Activated T-cell treated with anti-CD3 and anti-CD28 coated beads, Interleukin-2, amount 50 U/mL, for 4 hours (primary cell): ENCODE results near the gene RND2. TPM values are rescaled to one million over a fixed set of nuclear protein-coding genes. Genes with fewer than 3 reads are reported as not detected.
"Not testable (repeated sequence)": the region's sequence is repeated elsewhere in the genome, so short reads cannot be mapped to it uniquely, and the experiment has no call there.

Experiments
- ATAC-seq, 2 donors: fragments of 200-7000 bp; cut with Tn5 transposase; one replicate each; pipeline ENCODE4 v1.10.0; 2021
- DNase-seq: peaks from one replicate; pipeline ENCODE4 v3.0.0-alpha.2; 2020
- H3K27me3 Mint-ChIP-seq: one replicate; pipeline ENCODE4 v1.8.0; 2021; ENCODE audit warnings: low read depth, mixed read lengths
- H3K36me3 Mint-ChIP-seq: one replicate; pipeline ENCODE4 v1.8.0; 2022; ENCODE audit warnings: mixed read lengths; ENCODE audit not compliant: insufficient read depth
- H3K4me1 Mint-ChIP-seq: one replicate; pipeline ENCODE4 v1.8.0; 2021; ENCODE audit warnings: low read depth, mixed read lengths
- H3K4me3 Mint-ChIP-seq: one replicate; pipeline ENCODE4 v1.8.0; 2021; ENCODE audit warnings: mild to moderate bottlenecking, moderate library complexity, mixed read lengths
- H3K9me3 Mint-ChIP-seq: one replicate; pipeline ENCODE4 v1.8.0; 2021; ENCODE audit warnings: mixed read lengths
- total RNA-seq, 3 donors: library from RNA; stranded (reverse); gene quantifications; one replicate each; pipeline ENCODE4 v1.2.1, GENCODE V29; 2021

Gene RND2
- total RNA-seq, 3 donors from 2014 or later: 0.13 to 0.33 (median 0.24) TPM

- ATAC-seq (no peak), DNase-seq (no peak)
- Mint-ChIP-seq H3K27me3 (no peaks in the 10 kb centered on the region), H3K36me3 (no peaks in the 10 kb centered on the region), H3K4me1 (peaks cover 8% of the 10 kb centered on the region), H3K4me3 (no peak overlapping the region), H3K9me3 (no peaks in the 10 kb centered on the region)
Observed at GRCh38 chr17:43028221-43028861, 3.3 kb downstream of the RND2 start.

- Mint-ChIP-seq H3K9me3 (no peaks in the 10 kb centered on the region), H3K4me1 (no peaks in the 10 kb centered on the region), H3K4me3 (no peak overlapping the region), H3K36me3 (no peaks in the 10 kb centered on the region), H3K27me3 (no peaks in the 10 kb centered on the region)
- ATAC-seq: no peak
- DNase-seq: no peak
Observed at GRCh38 chr17:43030137-43030767, 5.2 kb downstream of the RND2 start.

DNA sequence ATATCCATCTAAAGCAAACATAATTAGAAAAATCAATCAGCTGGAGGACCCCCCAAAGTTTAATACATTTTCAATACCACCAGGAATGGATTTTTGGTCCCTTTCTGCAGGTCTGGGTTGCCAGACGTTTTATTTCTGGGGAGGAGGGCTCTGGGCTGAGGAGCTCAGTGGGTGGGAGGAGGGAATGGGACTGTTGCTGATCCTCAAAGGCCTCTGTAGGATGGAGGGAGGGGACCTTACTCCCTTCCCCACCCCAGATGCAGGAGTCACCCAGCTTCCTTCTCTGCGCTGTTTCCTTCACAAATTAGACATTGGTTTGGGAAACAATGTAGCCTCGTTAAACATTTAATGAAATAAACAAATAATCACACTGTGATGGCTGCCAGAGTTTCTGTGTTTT is 6.6 kb downstream of the RND2 start:
- DNase-seq (no peak), ATAC-seq (no peak)
- Mint-ChIP-seq H3K36me3 (no peaks in the 10 kb centered on the region), H3K27me3 (no peaks in the 10 kb centered on the region), H3K9me3 (no peaks in the 10 kb centered on the region), H3K4me3 (no peak overlapping the region), H3K4me1 (no peaks in the 10 kb centered on the region)

- H3K27me3 Mint-ChIP-seq: no peaks in the 10 kb centered on the region
- no peaks in the 10 kb centered on the region for H3K4me1 Mint-ChIP-seq
- H3K36me3 Mint-ChIP-seq: no peaks in the 10 kb centered on the region
- H3K9me3 Mint-ChIP-seq: no peaks in the 10 kb centered on the region
- H3K4me3 Mint-ChIP-seq: no peak overlapping the region
- ATAC-seq (no peak), DNase-seq (no peak)
Observed at GRCh38 chr17:43033948-43034881, 9.2 kb downstream of the RND2 start.

DNA sequence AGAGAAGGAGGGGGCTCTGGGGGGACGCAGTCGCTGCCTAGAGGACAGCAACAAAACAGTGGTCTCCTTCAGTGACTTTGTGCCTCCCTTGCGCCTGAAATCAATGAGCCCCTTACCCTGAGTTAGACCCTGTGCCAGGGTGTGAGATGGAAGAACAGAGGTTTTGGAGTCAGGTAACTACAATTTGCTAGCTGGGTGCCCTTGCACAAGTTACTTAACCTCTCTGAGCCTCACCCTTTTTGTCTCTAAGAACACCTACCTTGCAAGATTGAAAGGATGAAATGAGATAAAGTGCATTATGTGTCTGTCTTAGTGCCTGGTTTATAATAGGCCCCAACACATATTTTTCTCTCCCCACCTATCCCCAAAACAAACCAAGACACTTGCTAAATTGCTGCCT is 9.9 kb downstream of the RND2 start:
- no peaks in the 10 kb centered on the region for H3K27me3 Mint-ChIP-seq
- no peaks in the 10 kb centered on the region for H3K9me3 Mint-ChIP-seq
- no peak for DNase-seq
- ATAC-seq: no peak
- H3K4me1 Mint-ChIP-seq: no peaks in the 10 kb centered on the region
- no peaks in the 10 kb centered on the region for H3K36me3 Mint-ChIP-seq
- no peak overlapping the region for H3K4me3 Mint-ChIP-seq

- H3K36me3 Mint-ChIP-seq: no peaks in the 10 kb centered on the region
- H3K27me3 Mint-ChIP-seq: no peaks in the 10 kb centered on the region
- no peak for ATAC-seq
- H3K9me3 Mint-ChIP-seq: no peaks in the 10 kb centered on the region
- no peak for DNase-seq
- H3K4me3 Mint-ChIP-seq: no peak overlapping the region
- no peaks in the 10 kb centered on the region for H3K4me1 Mint-ChIP-seq
Observed at GRCh38 chr17:43039646-43040045, 14.6 kb downstream of the RND2 start.

DNA sequence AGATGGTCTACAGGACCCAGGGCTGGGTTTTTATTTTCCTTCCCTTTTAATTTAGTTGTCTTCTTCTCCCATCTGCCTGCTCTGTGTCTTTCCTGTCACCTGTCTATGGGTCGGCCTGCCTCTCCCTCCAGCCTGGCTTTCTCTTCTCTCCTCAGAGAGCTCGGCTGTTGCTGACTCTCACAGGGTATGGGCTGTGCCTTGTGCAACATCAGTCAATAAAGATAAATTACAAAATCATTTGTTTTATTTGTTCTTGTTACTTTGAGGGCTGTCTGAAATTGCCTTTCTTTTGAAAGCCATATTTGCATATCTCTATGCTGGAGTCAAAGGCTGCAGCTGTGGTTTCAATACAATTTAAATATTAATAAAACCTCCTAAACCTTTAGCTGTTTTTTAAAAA is 15.6 kb downstream of the RND2 start:
- Mint-ChIP-seq H3K4me1 (no peaks in the 10 kb centered on the region), H3K9me3 (no peaks in the 10 kb centered on the region), H3K36me3 (no peaks in the 10 kb centered on the region), H3K27me3 (no peaks in the 10 kb centered on the region), H3K4me3 (no peak overlapping the region)
- DNase-seq (no peak), ATAC-seq (no peak)

DNA sequence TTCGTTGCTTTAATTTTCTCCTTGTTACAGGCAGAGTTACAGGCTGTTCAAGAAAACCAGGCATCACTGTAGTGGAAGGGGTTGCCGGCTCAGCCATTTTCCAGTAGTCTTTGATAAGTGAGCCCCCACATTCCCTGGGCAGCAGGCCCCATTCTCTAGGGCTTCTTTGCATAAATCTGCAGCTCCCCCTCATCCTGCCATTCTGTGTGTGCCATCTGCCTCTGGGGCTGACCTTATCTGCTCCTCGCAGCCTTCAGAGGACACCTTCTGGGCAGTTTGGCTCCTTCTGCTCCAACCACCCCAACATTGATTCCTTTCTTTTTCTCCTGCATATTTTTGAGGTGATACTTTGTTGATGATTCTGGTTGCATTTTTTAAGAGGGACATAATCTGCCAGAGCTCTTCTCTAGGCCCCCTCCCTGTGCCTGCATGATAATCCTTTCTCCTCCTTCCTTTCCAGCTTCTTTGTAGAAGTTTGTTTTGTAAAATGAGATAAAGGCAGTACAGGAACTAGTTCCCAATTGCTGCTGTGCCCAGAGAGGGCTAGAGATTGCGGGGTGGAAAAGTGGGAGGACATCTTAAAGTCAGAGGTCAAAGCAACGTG is 17.1 kb downstream of the RND2 start:
- Mint-ChIP-seq H3K4me3 (no peak overlapping the region), H3K4me1 (no peaks in the 10 kb centered on the region), H3K36me3 (no peaks in the 10 kb centered on the region), H3K9me3 (no peaks in the 10 kb centered on the region), H3K27me3 (no peaks in the 10 kb centered on the region)
- ATAC-seq (no peak), DNase-seq (no peak)

DNA sequence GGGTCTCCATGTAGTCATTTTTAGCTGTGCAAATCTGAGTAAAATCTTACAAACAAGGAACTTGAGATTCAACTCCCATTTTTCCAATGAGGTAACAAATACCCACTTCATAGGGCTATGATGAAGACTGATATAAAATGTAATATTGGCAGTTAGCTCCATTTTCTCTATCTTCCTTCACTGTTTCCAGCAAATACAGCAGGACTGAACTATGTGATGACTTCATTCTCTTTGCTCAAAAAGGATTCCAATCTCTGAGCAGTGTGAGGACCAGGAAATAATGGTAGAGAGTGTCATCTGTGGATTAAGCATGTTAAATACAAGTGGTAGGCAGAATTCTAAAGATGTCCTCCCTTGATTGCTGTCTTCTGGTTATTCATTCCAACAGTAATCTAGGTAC is 18.3 kb downstream of the RND2 start:
- Mint-ChIP-seq H3K9me3 (no peaks in the 10 kb centered on the region), H3K4me3 (no peak overlapping the region), H3K27me3 (no peaks in the 10 kb centered on the region), H3K36me3 (no peaks in the 10 kb centered on the region), H3K4me1 (no peaks in the 10 kb centered on the region)
- DNase-seq: no peak
- ATAC-seq: no peak

DNA sequence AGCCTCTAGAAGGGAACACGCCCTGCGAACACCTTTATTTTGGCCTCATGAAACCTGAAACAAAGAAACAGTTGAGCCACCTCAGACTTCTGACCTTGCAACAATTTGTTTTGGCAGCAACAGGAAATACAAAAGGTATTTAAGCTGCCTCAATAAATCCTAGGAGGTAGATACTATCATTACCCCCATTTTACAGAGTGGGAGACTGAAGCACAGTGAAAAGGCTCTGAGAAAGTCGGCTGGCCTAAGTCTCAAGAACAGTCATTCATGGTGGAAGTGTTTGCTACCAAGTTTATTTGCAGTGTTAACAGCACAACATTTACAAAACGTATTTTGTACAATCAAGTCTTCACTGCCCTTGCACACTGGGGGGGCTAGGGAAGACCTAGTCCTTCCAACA is 19.0 kb downstream of the RND2 start:
- no peaks in the 10 kb centered on the region for H3K27me3 Mint-ChIP-seq
- ATAC-seq (no peak), DNase-seq (no peak)
- no peaks in the 10 kb centered on the region for H3K9me3 Mint-ChIP-seq
- H3K4me3 Mint-ChIP-seq: no peak overlapping the region
- no peaks in the 10 kb centered on the region for H3K36me3 Mint-ChIP-seq
- H3K4me1 Mint-ChIP-seq: no peaks in the 10 kb centered on the region

DNA sequence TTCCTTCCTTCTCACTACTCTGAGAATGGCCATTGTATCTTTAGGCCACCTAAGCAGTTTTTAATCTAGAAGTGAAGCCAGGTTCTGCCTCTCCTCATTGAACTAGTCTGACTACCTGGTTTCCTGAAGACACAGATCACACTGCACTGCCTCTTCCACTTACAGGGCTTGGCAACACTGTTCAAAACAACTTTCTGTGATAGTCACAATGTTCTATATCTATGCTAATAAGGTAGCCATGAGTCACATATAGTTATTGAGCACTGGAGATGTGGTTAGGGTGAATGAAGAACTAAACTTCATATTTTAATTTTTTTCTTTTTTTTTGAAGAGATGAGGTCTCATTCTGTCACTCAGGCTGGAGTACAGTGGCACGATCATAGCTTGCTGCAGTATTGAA is 26.9 kb downstream of the RND2 start:
- H3K36me3 Mint-ChIP-seq: peaks cover 4% of the 10 kb centered on the region
- ATAC-seq (no peak), DNase-seq (no peak)

DNA sequence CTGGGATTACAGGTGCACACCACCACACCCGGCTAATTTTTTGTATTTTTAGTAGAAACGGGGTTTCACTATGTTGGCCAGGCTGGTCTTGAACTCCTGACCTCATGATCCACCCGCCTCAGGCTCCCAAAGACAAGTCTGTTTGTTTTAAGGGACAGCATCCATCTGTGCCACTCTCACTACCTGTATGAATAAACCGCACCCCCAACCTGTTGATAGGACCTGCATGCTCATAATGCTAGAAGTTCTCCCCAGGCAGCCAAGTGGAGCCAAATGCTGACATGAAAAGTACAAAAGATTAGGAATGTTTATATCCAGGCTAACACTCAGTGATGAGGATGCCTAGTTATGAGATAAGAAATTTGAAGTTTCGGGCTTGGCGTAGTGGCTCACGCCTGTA is 28.0 kb downstream of the RND2 start:
- H3K4me3 Mint-ChIP-seq, ATAC-seq, H3K4me1 Mint-ChIP-seq, H3K27me3 Mint-ChIP-seq, H3K9me3 Mint-ChIP-seq, DNase-seq, H3K36me3 Mint-ChIP-seq: not testable (repeated sequence)

More for the DNA sequence above, 26.9 kb downstream of the RND2 start:
- H3K27me3 Mint-ChIP-seq: no peaks in the 10 kb centered on the region
- H3K9me3 Mint-ChIP-seq: no peaks in the 10 kb centered on the region
- no peak overlapping the region for H3K4me3 Mint-ChIP-seq
- no peaks in the 10 kb centered on the region for H3K4me1 Mint-ChIP-seq

DNA sequence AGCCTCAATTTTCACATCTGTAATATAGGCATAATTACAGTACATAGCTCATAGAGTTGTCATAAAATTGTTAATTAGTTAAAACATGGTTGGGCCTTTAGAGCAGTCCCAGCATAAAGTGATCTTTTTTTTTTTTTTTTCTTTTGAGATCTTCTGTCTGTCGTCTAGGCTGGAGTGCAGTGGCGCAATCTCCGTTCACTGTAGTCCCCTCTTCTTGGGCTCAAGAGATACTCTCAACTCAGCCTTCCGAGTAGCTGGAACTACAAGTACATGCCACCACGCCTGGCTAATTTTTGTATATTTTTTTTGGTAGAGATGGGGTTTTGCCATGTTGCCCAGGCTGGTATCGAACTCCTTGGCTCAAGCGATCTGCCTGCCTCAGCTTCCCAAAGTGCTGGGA is 31.0 kb downstream of the RND2 start:
- H3K9me3 Mint-ChIP-seq: no peaks in the 10 kb centered on the region
- no peaks in the 10 kb centered on the region for H3K27me3 Mint-ChIP-seq
- H3K4me1 Mint-ChIP-seq: no peaks in the 10 kb centered on the region
- H3K4me3 Mint-ChIP-seq: no peak overlapping the region
- no peak for DNase-seq
- ATAC-seq: no peak
- H3K36me3 Mint-ChIP-seq: peaks cover 4% of the 10 kb centered on the region

DNA sequence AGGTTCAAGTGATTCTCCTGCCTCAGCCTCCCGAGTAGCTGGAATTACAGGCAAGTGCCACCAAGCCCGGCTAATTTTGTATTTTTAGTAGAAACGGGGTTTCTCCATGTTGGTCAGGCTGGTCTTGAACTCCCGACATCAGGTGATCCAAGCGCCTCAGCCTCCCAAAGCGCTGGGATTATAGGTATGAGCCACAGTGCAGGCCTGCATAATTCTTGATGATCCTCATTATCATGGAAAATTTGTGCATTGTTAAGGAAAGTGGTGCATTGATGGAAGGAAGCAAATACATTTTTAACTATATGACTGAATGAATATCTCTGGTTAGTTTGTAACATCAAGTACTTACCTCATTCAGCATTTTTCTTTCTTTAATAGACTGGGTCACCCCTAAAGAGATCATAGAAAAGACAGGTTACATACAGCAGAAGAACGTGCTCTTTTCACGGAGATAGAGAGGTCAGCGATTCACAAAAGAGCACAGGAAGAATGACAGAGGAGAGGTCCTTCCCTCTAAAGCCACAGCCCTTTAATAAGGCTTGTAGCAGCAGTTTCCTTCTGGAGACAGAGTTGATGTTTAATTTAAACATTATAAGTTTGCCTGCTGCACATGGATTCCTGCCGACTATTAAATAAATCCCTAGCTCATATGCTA is 38.1 kb downstream of the RND2 start:
- Mint-ChIP-seq H3K9me3 (no peaks in the 10 kb centered on the region), H3K27me3 (no peaks in the 10 kb centered on the region), H3K4me3 (no peak overlapping the region), H3K36me3 (peaks cover 5% of the 10 kb centered on the region), H3K4me1 (no peaks in the 10 kb centered on the region)
- ATAC-seq (no peak), DNase-seq (no peak)
